NCI-H187 treated with DMSO at 0.1 percent for 48 hours (cell line): ENCODE measurements around the gene AVPR2.

Experiments used
- DNase-seq: peaks from one replicate; lab custom pipeline; 2025; lab: John Stamatoyannopoulos, UW

Gene AVPR2

GRCh38 chrX:153952373-153953026, 48.0 kb downstream of the AVPR2 start:
- DNase-seq, result no peak

- no peak for DNase-seq
Observed at GRCh38 chrX:153953342-153953830, 48.9 kb downstream of the AVPR2 start.

DNA sequence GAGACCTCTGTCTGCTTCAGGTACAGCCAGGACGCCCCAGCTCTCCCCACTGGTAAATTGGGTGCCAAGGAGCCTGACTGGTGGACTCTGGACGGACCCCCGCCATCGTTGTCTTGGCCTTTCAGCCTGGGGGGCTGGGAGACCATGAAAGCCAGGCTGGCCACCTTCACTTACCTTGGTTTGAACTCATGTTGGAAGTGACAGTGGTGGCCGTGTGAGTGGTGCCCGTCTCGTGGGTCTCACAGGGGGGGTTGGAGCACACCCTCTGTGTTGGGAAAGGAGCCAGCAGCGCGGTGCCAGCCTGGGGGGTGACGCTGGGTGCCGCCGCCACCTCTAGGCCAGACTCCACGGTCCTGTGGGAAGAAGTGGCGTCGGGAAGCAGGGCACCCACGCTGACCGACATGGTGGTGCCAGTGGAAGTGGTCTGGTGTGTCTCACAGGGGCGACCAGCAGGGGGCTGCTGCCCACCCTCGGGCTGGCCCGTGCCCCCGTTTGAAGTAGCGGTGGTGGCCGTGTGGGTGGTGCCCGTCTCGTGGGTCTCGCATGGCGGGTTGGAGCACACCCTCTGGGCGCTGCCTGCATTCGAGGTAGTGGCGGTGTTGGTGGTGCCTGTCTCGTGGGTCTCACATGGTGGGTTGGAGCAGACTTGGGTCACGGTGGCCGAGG, 49.6 kb downstream of the AVPR2 start:
- no peak for DNase-seq

DNA sequence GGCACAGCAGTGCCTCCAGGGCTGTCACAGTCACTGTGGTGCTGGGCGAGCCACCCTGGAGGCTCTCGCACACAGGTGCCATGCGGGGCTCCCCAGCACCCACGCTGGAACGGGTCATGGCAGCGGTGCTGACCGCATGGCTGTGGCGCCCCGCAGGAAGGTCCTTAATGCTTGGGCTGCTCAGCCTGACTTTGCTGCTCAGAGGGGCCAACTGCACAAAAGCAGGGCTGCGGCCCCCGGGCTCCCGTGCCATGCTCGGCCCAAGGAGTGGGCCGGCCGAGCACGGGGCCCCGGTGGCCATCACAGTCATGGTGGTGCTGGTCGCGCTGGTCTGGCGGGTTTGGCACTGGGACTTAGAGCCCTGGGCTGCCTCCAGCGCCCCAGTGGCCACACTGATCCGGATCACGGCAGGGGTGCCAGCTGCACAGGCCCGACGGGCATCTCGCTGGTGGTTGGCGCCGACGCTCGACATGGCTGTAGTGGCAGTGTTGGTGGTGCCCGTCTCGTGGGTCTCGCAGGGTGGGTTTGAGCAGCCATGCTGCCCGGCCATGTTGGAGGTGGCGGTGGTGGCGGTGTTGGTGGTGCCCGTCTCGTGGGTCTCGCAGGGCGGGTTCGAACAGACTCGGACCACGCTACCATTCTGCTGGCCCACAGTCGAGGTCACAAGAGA, 50.2 kb downstream of the AVPR2 start:
- no peak for DNase-seq

- DNase-seq, result no peak
Observed at GRCh38 chrX:153955228-153955732, 50.8 kb downstream of the AVPR2 start.

- no peak for DNase-seq
Observed at GRCh38 chrX:153956044-153956907, 51.8 kb downstream of the AVPR2 start.
